Activated CD4-positive, alpha-beta T cell treated with anti-CD3 and anti-CD28 coated beads for 48 hours (primary cell): ENCODE results near the gene ERGIC1.
A peak's percentile ranks its signal among the peaks of the same experiment; 100 is the strongest.

Source experiments
- DNase-seq: peaks from one replicate; pipeline ENCODE4 v3.0.0-alpha.2; 2020

Gene ERGIC1

DNA sequence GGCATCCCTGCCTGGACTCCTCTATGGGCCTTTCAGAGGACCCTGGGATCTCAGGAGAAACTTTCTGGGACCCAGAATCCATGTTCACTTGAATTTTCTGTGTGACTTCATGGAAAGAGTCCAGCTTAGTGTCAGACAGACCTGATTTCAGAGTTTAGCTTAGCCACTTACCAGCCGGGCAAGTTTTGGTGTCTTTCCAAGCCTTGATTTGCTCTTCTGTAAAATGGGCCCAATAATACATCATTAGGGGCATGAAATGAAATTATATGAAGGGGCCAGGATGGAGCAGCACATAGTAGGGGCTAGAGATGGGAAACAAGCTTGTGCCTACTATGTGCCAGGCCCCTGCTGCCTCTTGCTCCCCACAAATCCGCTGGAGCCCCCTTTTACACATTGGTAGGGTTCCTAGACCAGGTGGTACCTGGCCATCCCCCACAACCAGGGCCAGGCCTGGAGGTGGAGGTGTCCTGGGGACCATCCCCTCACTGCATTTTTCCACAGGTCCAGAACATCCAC is 92.0 kb downstream of the ERGIC1 start:
- DNase-seq: no peak

DNA sequence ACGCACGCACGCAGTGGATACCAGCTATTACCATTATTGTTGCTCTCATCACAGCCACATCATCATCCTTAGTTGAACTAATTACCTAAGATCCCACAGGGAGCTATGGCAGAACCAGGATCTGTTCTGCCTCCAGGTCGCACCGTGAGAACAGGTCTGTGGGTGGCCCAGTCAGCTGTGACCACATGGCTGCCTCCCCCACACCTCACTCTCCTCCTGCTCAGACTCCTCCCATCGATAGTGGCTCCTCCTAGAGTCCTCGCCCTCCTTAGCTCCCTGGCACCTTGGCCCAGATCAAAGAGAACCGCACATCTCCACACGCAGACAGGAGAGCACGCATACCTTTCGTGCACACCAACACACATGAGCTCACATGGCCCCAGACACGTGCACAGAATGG is 92.7 kb downstream of the ERGIC1 start:
- DNase-seq: no peak

DNA sequence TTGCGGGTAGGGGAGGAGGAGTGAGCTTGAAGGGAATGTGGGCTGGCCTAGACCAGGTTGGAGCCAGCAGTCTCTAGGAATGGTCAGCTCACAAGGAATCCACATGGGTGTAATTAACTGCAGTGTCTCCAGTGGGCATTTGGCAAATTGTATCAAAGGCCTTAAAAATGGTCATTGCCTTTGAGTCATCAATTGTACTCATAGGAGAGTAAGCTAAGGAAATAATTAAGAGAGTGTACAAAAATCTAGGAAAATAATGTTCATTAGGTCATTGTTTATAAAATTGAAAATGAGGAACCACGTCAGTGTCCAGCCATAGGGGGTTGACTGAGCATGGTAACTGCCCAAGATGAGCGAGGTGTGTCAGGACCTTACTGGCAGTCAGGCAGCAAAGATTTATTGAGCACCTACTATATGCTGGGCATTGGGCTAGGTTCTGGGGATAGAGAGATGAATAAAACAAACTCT is 95.4 kb downstream of the ERGIC1 start:
- DNase-seq: no peak

GRCh38 chr5:172931001-172931536 is 97.0 kb downstream of the ERGIC1 start:
- DNase-seq: no peak

DNA sequence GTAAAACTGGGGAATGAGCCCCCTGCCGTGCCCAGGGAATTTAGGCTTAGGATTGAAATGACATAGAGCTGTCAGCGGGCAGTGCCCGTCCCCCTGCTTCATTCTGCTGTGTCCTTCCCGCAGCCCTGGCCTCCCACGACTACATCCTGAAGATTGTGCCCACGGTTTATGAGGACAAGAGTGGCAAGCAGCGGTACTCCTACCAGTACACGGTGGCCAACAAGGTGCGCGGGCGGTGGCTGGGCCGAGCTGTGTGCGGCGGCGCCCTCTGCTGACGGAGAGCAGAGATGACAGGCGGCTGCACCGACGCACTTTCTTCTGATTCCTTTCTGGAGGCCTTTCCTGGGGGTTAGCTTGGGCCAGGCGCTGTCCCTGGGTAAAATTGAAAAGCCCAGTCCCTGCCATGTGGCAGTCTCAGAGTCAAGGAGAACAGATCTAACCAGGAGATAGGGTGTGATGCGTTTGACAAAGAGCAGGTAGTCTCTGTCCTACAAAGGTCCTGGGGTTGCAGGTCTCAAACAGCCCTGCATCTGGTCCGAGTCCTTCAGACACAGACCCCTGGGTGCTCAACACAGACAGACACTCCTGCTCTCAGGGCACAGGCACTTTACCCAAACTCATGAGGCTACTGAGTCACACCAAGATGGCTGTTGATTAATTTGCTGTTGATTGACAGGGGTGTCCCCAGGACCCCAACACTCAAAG is 98.4 kb downstream of the ERGIC1 start:
- peak; percentile 82 for DNase-seq

- DNase-seq: no peak
Observed at GRCh38 chr5:172933238-172933637, 99.2 kb downstream of the ERGIC1 start.

GRCh38 chr5:172935096-172935495 is 101.0 kb downstream of the ERGIC1 start:
- DNase-seq: no peak

GRCh38 chr5:172936401-172936800 is 102.3 kb downstream of the ERGIC1 start:
- DNase-seq: no peak

DNA sequence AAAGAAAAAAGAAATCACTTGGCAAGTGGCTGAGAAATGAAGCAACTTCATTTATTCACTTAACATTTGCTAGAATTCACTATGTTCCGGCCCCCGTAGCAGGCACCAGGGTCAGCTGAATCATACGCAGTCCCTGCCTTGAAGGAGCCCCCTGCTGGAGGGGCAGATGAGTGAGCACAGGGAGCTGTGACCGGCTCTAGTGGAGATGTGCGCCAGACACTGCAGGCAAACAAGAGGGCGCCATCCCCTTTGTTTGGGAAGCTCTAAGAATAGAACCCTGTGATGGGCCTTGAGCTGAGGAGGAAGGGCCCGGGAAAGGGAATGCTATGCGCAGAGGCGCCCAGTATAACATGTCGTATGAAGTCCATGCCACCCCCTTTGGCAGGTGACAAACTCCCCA is 105.0 kb downstream of the ERGIC1 start:
- DNase-seq: peak; percentile 25

DNA sequence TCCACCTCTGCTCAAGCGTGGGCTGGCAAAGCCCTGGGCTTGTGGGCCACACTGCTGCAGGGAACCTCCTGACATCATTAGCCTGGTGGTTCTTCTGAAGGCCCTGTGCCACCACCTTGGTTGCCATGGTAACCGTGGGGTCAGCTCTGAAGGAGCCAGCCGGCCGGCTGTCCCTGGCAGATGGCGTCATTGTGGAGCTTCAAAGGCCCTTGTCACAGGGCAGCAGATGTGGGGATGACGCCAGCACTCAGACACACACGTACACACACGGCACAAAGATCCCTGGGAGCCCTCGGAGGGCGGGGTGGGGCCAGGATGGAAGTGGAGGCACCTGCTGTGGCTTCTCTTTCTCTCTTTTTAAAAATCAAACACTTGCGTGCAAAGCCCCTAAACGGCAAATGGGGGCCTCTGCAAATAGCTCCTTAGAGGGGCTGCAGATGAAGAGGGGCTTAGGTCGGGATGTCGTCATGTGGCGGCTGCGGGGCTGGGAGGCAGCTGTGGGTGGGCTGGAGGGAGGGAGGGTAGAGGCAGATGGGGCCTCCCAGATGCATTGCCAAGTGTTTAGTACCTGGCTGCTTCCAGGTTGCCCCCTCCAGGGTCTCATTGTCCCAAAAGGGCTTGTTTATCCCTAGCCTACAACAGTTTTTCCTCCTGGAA is 105.7 kb downstream of the ERGIC1 start:
- no peak for DNase-seq

- DNase-seq: no peak
Observed at GRCh38 chr5:172940268-172941066, 106.4 kb downstream of the ERGIC1 start.

DNA sequence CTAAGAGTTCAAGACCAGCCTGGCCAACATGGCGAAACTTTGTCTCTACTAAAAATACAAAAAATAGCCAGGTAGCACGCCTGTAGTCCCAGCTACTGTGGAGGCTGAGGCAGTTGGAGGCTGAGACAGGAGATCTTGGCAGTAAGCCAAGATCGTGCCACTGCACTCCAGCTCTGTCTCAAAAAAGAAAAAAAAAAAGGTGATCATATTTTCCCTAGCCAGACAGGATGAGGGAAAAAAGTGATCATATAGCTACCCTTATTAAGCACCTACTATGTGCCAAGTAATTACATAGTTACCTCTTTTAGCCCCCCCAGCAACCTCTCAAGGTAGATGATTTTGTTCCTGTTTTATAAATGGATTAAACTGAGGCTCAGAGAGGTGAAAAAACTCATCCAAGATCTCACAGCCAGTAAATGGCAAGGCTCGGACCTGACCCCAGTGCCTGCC is 107.0 kb downstream of the ERGIC1 start:
- no peak for DNase-seq

DNA sequence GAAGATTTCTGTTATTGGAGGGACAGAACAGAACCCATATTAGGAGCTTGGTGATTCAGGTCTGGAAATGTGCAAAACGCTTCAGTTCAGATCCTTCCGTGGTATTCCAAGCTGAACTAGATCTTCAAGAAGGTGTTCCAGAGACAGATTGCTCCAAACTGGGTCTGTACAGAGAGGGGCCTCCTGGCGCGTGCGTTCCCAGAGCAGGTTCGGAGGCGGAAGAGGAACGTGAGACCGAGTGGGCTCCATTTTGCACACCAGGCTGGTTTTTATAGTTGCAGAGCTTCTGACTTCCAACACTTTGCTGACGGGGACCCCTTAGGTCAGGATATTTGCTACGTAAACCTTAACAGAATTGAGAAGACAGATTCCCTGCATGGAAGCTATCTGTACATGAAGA is 108.5 kb downstream of the ERGIC1 start:
- no peak for DNase-seq

- no peak for DNase-seq
Observed at GRCh38 chr5:172943283-172943841, 109.3 kb downstream of the ERGIC1 start.

DNA sequence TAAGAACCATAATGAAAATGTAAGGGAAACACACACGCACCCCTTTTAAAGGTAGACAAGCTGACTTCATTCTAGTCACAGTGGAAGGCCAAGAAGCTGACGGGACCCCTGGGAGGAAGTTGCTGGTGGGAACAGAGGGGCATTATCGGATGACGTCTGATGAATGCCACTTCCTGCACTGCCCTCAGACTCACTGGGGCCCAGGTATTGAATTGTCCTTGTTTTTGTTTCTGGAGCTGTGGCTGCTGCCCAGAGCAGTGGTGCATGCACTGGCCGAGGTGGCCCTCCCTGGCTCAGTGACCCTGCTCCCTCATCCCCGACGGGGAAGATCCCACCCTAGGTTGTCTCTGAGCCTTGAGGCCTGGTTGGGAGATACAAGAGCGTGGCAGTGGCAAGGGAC is 109.9 kb downstream of the ERGIC1 start:
- DNase-seq: no peak

GRCh38 chr5:172944741-172945140 is 110.7 kb downstream of the ERGIC1 start:
- DNase-seq: no peak

DNA sequence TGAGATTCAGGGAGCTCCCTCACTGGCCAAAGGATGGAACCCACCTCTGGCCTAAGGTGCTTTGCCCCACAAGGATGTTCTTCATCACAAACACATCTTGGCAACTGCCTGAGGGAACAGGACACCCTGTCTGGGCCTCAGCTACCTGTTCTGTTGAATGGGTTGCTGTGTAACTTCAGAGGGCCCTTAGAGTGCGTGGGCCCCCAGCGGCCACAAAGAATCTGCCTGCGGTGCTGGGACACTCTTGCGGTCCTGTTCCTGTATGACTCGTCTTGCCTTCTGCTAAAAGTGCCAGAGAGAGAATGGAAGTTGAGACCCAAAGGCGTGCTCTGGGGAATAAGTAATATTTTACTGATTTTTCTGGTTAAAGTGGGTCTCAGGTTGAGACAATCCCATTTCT is 111.1 kb downstream of the ERGIC1 start:
- no peak for DNase-seq

GRCh38 chr5:172946146-172946545 is 112.1 kb downstream of the ERGIC1 start:
- no peak for DNase-seq

DNA sequence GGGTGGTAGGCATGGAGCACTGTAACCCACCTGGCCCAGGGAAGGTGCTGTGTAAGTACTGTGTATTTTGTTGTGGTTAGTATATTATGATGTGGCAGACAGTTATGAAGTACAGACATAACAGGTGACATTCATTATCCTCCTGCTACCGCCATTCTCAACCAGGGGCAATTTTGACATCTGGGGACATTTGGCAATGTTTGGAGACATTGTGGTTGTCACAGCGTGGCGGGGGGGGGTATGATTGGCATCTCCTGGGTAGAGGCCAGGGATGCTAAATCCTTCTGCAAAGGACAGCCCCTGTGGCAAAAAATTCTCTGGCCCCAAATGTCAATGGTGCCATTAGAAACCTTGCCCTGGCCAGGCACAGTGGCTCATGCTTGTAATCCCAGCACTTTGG is 115.4 kb downstream of the ERGIC1 start:
- no peak for DNase-seq

DNA sequence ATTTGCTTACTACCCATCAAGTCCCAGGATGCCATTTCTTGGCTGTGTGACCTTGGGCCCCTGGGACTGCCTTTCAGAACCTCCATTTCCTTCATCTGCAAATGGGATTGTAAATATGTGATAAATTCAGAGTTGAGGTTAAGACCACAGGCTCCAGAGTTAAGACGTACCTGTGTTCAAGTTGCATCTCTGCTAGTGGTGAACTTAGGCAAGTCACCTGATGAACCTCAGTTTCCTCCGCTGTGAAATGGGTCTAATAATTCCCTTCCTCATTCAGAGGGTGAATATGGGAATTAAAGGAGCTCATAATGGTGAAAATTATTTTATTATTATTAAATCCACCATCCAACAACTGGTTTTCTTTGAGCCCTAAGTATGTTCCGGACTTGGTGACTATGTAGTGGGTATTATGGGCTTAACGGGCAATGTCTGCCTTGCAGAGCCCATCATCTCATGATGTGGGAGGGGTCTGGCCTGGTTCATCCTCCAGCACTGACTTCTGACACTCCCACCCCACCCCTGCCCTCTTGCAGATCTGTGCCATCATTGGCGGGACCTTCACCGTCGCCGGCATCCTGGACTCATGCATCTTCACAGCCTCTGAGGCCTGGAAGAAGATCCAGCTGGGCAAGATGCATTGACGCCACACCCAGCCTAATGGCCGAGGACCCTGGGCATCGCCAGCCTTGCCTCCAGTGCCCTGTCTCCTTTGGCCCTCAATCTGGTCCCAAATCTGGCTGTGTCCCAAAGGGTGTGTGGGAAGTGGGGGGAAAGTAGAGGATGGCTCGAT is 116.3 kb downstream of the ERGIC1 start:
- DNase-seq: no peak

DNA sequence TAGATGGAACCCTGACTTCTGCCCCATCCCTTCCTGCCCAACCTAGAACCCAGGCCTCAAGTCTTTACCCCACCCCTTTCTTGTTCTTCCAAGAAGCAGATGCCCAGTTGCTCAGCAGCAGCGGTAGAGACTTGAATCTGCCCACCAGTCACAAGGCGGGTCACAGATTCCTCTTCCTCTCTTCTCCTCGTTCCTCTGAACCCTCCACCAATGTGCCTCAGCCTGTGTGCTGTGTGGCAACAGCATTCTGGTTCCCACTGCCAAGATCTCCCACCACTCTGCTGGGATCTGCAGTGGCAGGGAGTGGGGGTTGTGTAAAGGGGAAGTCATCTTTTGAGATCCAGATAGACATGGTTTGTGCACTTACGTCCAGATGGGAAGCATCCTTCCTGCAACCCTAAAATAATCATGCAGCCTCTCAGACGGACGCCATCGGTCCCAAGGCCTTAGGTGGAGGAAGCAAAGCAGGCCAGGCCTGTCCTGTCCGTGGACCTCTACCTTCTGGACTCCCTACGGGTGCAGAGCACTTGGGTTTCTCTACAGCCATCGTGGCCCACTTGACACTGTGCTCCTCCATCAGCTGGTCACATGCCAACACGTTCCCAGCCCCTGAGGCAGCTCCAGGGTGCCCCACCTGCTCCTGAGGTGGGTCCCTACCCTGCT is 117.5 kb downstream of the ERGIC1 start:
- no peak for DNase-seq
